ENCODE measurements around the gene ZNF287.
A peak's percentile ranks its signal among the peaks of the same experiment; 100 is the strongest.
"Not testable (repeated sequence)": the region's sequence is repeated elsewhere in the genome, so short reads cannot be mapped to it uniquely, and the experiment has no call there.

Gene ZNF287

GRCh38 chr17:16552637-16553045 lies 16.4 kb downstream of the ZNF287 start:
- Histone ChIP-seq H3K27me3 (ENCODE audit: low read depth, low read length) (no peaks in the 10 kb centered on the region), H3K36me3 (ENCODE audit: control insufficient read depth in 1 of 2, insufficient read depth in 2 of 2, low read length in 2 of 2) (peaks cover 17 to 56% of the 10 kb centered on the region in 2 donors), H3K9me3 (ENCODE audit: control insufficient read depth in 1 of 2, low read length in 2 of 2) (peaks cover 48 to 86% of the 10 kb centered on the region in 2 donors), H3K27ac (ENCODE audit: low read length) (no peak overlapping the region), H3K4me3 (ENCODE audit: low read depth in 1 of 2, low read length in 2 of 2) (peak overlapping the region in 1 of 2 donors; percentile 47), H3K4me1 (ENCODE audit: control insufficient read depth in 1 of 2, insufficient read depth in 2 of 2, low read length in 2 of 2) (no peaks in the 10 kb centered on the region)

DNA sequence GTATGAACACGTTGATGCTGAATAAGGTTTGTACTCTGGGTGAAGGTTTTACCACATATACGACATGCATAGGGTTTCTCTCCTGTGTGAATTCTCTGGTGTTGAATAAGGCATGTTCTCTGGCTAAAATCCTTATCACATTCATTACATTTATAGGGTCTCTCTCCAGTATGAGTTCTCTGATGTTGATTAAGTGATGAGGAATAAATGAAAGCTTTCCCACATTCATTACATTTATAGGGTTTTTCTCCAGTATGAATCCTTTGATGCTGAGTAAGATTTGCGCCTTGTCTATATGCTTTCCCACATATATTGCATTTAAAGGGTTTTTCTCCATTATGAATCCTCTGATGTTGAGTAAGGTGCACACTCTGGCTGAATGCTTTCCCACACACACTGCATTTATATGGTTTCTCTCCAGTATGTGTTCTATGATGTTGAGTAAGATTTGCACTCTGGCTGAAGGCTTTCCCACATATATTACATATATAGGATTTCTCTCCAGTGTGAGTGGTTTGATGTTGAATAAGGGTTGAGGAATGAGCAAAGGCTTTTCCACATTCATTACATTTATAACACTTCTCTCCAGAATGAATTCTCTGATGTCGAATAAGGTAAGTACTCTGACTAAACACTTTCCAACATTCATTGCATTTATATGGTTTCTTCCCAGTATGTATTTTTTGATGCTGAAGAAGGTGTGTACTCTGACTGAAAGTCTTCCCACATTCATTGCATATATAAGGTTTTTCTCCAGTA lies 16.9 kb downstream of the ZNF287 start:
- H3K27ac ChIP-seq (ENCODE audit: low read length) = no peak overlapping the region
- peaks cover 13 to 50% of the 10 kb centered on the region in 2 donors for H3K36me3 ChIP-seq (ENCODE audit: control insufficient read depth in 1 of 2, insufficient read depth in 2 of 2, low read length in 2 of 2)
- H3K9me3 ChIP-seq (ENCODE audit: control insufficient read depth in 1 of 2, low read length in 2 of 2) = peaks cover 48 to 87% of the 10 kb centered on the region in 2 donors
- peak overlapping the region; percentile 5 to 47 for H3K4me3 ChIP-seq (ENCODE audit: low read depth in 1 of 2, low read length in 2 of 2)
- H3K4me1 ChIP-seq (ENCODE audit: control insufficient read depth in 1 of 2, insufficient read depth in 2 of 2, low read length in 2 of 2) = no peaks in the 10 kb centered on the region
- H3K27me3 ChIP-seq (ENCODE audit: low read depth, low read length) = no peaks in the 10 kb centered on the region

DNA sequence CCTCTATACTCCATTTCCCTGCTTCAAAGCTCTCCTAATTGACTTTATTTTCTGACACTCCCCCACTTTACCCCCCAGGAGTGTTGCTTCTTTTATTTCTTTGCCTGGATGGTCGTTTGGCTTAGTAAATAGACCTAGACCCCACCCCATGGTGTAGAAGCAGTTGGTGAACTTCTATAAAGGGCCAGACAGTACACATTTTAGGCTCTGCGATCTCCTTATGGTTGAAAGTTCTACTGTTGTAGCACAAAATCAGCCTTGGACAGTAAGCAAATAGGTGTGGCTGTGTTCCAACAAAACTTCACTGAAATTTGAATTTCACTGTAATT lies 31.9 kb downstream of the ZNF287 start:
- Histone ChIP-seq H3K4me1 (ENCODE audit: control insufficient read depth in 1 of 2, insufficient read depth in 2 of 2, low read length in 2 of 2) (no peaks in the 10 kb centered on the region), H3K36me3 (ENCODE audit: control insufficient read depth in 1 of 2, insufficient read depth in 2 of 2, low read length in 2 of 2) (no peaks in the 10 kb centered on the region), H3K9me3 (ENCODE audit: control insufficient read depth in 1 of 2, low read length in 2 of 2) (no peaks in the 10 kb centered on the region), H3K4me3 (ENCODE audit: low read depth in 1 of 2, low read length in 2 of 2) (peak overlapping the region in 1 of 2 donors; percentile 68), H3K27me3 (ENCODE audit: low read depth, low read length) (no peaks in the 10 kb centered on the region), H3K27ac (ENCODE audit: low read length) (no peak overlapping the region)

GRCh38 chr17:16534236-16534635 lies 34.8 kb downstream of the ZNF287 start:
- H3K4me1 ChIP-seq (ENCODE audit: control insufficient read depth in 1 of 2, insufficient read depth in 2 of 2, low read length in 2 of 2) = no peaks in the 10 kb centered on the region
- H3K27me3 ChIP-seq (ENCODE audit: low read depth, low read length) = no peaks in the 10 kb centered on the region
- H3K36me3 ChIP-seq (ENCODE audit: control insufficient read depth in 1 of 2, insufficient read depth in 2 of 2, low read length in 2 of 2) = no peaks in the 10 kb centered on the region
- no peaks in the 10 kb centered on the region for H3K9me3 ChIP-seq (ENCODE audit: control insufficient read depth in 1 of 2, low read length in 2 of 2)
- H3K27ac ChIP-seq (ENCODE audit: low read length) = no peak overlapping the region
- H3K4me3 ChIP-seq (ENCODE audit: low read depth in 1 of 2, low read length in 2 of 2) = no peak overlapping the region

GRCh38 chr17:16529906-16530305 lies 39.1 kb downstream of the ZNF287 start:
- Histone ChIP-seq H3K27me3 (ENCODE audit: low read depth, low read length) (no peaks in the 10 kb centered on the region), H3K9me3 (ENCODE audit: control insufficient read depth in 1 of 2, low read length in 2 of 2) (no peaks in the 10 kb centered on the region), H3K36me3 (ENCODE audit: control insufficient read depth in 1 of 2, insufficient read depth in 2 of 2, low read length in 2 of 2) (no peaks in the 10 kb centered on the region), H3K4me3 (ENCODE audit: low read depth in 1 of 2, low read length in 2 of 2) (no peak overlapping the region), H3K27ac (ENCODE audit: low read length) (no peak overlapping the region), H3K4me1 (ENCODE audit: control insufficient read depth in 1 of 2, insufficient read depth in 2 of 2, low read length in 2 of 2) (no peaks in the 10 kb centered on the region)

DNA sequence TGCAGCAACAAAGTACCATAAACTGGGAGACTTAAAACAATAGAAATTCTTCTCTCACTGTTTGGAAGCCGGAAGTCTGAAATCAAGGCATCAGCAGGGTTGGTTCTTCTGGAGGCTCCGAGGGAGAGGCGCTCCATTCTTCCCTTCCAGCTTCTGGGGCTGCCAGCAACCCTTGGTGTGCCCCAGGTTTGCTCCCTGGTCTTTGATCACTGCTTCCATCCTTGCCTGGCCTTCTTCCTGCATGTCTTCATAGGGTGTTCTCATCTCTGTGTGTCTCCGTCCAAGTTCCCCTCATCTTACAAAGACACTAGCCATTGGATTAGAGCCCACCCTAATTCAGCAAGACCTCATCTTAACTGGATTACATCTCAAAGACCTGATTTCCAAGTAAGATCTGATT lies 41.7 kb downstream of the ZNF287 start:
- Histone ChIP-seq H3K4me3 (ENCODE audit: low read depth in 1 of 2, low read length in 2 of 2) (no peak overlapping the region), H3K27ac (ENCODE audit: low read length) (no peak overlapping the region), H3K36me3 (ENCODE audit: control insufficient read depth in 1 of 2, insufficient read depth in 2 of 2, low read length in 2 of 2) (no peaks in the 10 kb centered on the region), H3K9me3 (ENCODE audit: control insufficient read depth in 1 of 2, low read length in 2 of 2) (no peaks in the 10 kb centered on the region), H3K4me1 (ENCODE audit: control insufficient read depth in 1 of 2, insufficient read depth in 2 of 2, low read length in 2 of 2) (no peaks in the 10 kb centered on the region), H3K27me3 (ENCODE audit: low read depth, low read length) (no peaks in the 10 kb centered on the region)

DNA sequence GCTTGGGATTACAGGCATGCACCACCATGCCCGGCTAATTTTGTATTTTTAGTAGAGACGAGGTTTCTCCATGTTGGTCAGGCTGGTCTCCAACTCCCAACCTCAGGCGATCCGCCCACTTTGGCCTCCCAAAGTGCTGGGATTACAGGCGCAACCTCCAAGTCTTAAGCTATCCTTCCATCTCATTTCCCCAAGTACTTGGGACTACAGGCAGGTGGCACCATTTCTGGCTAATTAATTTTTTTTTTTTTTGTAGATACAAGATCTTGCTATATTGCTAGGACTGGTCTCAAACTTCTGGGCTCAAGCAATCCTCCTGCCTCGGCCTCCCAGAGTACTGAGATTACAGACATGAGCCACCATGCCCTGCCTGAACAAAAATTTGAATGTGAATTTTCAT lies 43.4 kb downstream of the ZNF287 start:
- H3K9me3 ChIP-seq (ENCODE audit: control insufficient read depth in 1 of 2, low read length in 2 of 2); H3K27ac ChIP-seq (ENCODE audit: low read length); H3K4me3 ChIP-seq (ENCODE audit: low read depth in 1 of 2, low read length in 2 of 2); H3K4me1 ChIP-seq (ENCODE audit: control insufficient read depth in 1 of 2, insufficient read depth in 2 of 2, low read length in 2 of 2); H3K27me3 ChIP-seq (ENCODE audit: low read depth, low read length); H3K36me3 ChIP-seq (ENCODE audit: control insufficient read depth in 1 of 2, insufficient read depth in 2 of 2, low read length in 2 of 2): not testable (repeated sequence)

DNA sequence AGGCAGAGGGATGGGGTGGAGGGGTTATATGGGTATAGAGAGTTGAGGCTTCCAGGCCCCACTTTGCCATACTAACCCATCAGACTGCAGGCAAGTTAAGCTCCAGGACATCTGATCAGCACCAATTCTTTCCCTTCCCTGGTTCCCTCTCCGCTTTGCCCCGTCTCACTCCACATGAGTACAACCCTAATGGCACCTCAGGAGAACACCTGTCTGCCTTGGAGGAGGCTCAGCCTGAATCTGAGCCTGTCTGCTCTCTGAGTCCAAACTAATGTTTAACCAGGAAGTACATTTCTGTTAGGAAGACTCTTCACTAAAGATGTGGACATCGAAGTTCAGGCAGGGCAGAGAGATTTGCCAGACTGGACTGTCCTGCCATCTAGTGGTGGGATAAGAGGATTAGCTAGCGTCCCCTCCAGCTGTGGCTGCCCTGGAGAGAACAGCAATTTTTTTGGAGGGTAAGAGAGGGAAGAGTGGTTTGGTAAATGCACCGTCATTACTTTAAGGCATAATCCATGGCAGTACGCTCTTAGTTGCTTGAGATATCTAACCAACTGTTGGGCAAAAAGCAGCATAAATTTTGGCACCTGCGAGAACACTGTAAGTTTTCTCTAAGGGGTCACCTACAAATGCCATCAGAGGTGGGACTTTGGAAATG lies 47.8 kb downstream of the ZNF287 start:
- no peak overlapping the region for H3K4me3 ChIP-seq (ENCODE audit: low read depth in 1 of 2, low read length in 2 of 2)
- H3K9me3 ChIP-seq (ENCODE audit: control insufficient read depth in 1 of 2, low read length in 2 of 2) = no peaks in the 10 kb centered on the region
- H3K27ac ChIP-seq (ENCODE audit: low read length) = no peak overlapping the region
- peaks cover 3 to 5% of the 10 kb centered on the region in 2 donors for H3K4me1 ChIP-seq (ENCODE audit: control insufficient read depth in 1 of 2, insufficient read depth in 2 of 2, low read length in 2 of 2)
- H3K27me3 ChIP-seq (ENCODE audit: low read depth, low read length) = no peaks in the 10 kb centered on the region
- no peaks in the 10 kb centered on the region for H3K36me3 ChIP-seq (ENCODE audit: control insufficient read depth in 1 of 2, insufficient read depth in 2 of 2, low read length in 2 of 2)

DNA sequence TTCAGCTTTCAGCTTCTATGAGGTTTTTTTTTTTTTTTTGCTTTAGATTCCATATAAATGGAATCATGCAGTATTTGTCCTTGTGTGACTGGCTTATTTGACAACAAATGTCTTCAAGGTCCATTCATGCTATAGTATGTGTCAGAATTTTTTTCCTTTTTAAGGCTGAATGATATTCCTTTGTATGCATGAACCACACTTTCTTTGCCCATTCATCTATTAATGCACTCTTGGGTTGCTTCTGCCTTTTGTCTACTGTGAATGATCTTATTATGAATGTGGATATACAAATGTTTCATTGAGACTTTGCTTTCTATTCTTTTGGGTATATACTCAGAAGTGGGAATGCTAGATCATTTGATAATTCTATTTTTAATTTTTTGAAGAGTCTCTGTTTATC lies 50.0 kb downstream of the ZNF287 start:
- Histone ChIP-seq H3K27ac (ENCODE audit: low read length) (no peak overlapping the region), H3K4me3 (ENCODE audit: low read depth in 1 of 2, low read length in 2 of 2) (no peak overlapping the region), H3K9me3 (ENCODE audit: control insufficient read depth in 1 of 2, low read length in 2 of 2) (no peaks in the 10 kb centered on the region), H3K36me3 (ENCODE audit: control insufficient read depth in 1 of 2, insufficient read depth in 2 of 2, low read length in 2 of 2) (no peaks in the 10 kb centered on the region), H3K27me3 (ENCODE audit: low read depth, low read length) (no peaks in the 10 kb centered on the region), H3K4me1 (ENCODE audit: control insufficient read depth in 1 of 2, insufficient read depth in 2 of 2, low read length in 2 of 2) (peaks cover 3 to 5% of the 10 kb centered on the region in 2 donors)

GRCh38 chr17:16517477-16517876 lies 51.5 kb downstream of the ZNF287 start:
- H3K4me3 ChIP-seq (ENCODE audit: low read depth in 1 of 2, low read length in 2 of 2) = no peak overlapping the region
- H3K4me1 ChIP-seq (ENCODE audit: control insufficient read depth in 1 of 2, insufficient read depth in 2 of 2, low read length in 2 of 2) = peaks cover 3 to 5% of the 10 kb centered on the region in 2 donors
- H3K9me3 ChIP-seq (ENCODE audit: control insufficient read depth in 1 of 2, low read length in 2 of 2) = no peaks in the 10 kb centered on the region
- H3K27ac ChIP-seq (ENCODE audit: low read length) = no peak overlapping the region
- H3K27me3 ChIP-seq (ENCODE audit: low read depth, low read length) = no peaks in the 10 kb centered on the region
- no peaks in the 10 kb centered on the region for H3K36me3 ChIP-seq (ENCODE audit: control insufficient read depth in 1 of 2, insufficient read depth in 2 of 2, low read length in 2 of 2)

DNA sequence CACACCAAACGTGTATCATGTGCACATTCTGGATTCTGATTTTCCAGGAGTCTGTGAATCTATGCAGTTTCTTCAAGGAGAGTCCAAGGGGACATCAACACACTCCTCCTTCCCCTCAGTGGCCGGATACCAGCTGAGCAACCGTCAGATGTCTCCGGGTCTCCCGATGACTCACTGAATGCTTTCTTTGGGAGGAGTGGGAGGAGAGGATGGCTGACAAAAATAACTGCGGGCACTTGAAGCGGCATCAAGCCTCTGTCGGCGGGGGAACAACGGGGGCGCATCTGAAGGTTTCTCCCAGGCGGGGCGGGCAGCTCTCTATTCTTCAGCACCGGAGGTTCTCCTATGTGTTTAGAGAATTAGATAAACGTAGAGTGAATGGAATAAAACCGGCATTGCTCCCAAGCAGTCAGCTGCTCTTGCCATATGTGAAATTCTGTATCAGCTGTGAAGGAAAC lies 52.4 kb downstream of the ZNF287 start:
- Histone ChIP-seq H3K27me3 (ENCODE audit: low read depth, low read length) (no peaks in the 10 kb centered on the region), H3K27ac (ENCODE audit: low read length) (no peak overlapping the region), H3K36me3 (ENCODE audit: control insufficient read depth in 1 of 2, insufficient read depth in 2 of 2, low read length in 2 of 2) (no peaks in the 10 kb centered on the region), H3K9me3 (ENCODE audit: control insufficient read depth in 1 of 2, low read length in 2 of 2) (no peaks in the 10 kb centered on the region), H3K4me1 (ENCODE audit: control insufficient read depth in 1 of 2, insufficient read depth in 2 of 2, low read length in 2 of 2) (peaks cover 3 to 5% of the 10 kb centered on the region in 2 donors), H3K4me3 (ENCODE audit: low read depth in 1 of 2, low read length in 2 of 2) (no peak overlapping the region)
